HepG2 (cell line): Measurements from ENCODE around the gene ERC1. TPM values are rescaled to one million over a fixed set of nuclear protein-coding genes. Genes with fewer than 3 reads are reported as not detected.

ENCODE experiments used
- ATAC-seq: fragments of 200-7000 bp; cut with Tn5 transposase; 3 replicates; pipeline ENCODE4 v1.9.1; 2020; ENCODE audit warnings: mild to moderate bottlenecking, moderate library complexity
- BruUV-seq: library from RNA; stranded (reverse); fragments of 400-500 nt; replicated peaks from 2 replicates; lab custom pipeline; 2021; lab: Mats Ljungman, UMichigan
- CTCF ChIA-PET: fragments of 300-600 bp; formaldehyde crosslinking; extraction: SDS; loops from one replicate; lab custom pipeline; 2021; ENCODE audit warnings: low total read pairs, inconsistent platforms, low intra/inter-chr PET ratio; lab: Yijun Ruan, JAX
- POLR2A ChIA-PET: fragments of 350-600 bp; sonication (Branson Sonifier 250); formaldehyde crosslinking; loops from one replicate; lab custom pipeline; 2020; ENCODE audit warnings: antibody characterized with exemption, inconsistent platforms; lab: Yijun Ruan, JAX
- DNase-seq: peaks from one replicate; pipeline ENCODE4 v3.0.0-alpha.2; 2015; ENCODE audit warnings: low spot score
- FAIRE-seq: peaks from 3 replicates; lab custom pipeline; 2011; peaks lifted over from hg19 to GRCh38; lab: Jason Lieb, UNC
- H2AFZ ChIP-seq: one replicate; pipeline ENCODE4 v1.6.1; 2011; ENCODE audit warnings: low read length, inconsistent platforms
- H3K27ac ChIP-seq: fragments of 300-600 bp; 3 replicates; pipeline ENCODE4 v1.8.0; 2011; ENCODE audit warnings: mixed run types, mild to moderate bottlenecking, mixed read lengths, low read length, inconsistent platforms; ENCODE audit not compliant: insufficient read depth; ENCODE audit errors: extremely low read length
- H3K27me3 ChIP-seq, 2 experiments: fragments of 200-600 bp in 1 of 2; 2 replicates in 1 of 2; 3 replicates in 1 of 2; pipeline versions ENCODE4 v1.6.0 to v1.8.0; 2011; ENCODE audit warnings: low read length in 2 of 2, mild to moderate bottlenecking in 2 of 2, moderate library complexity in 2 of 2, inconsistent platforms in 1 of 2; ENCODE audit not compliant: insufficient read depth in 2 of 2, control insufficient read depth in 1 of 2
- H3K36me3 ChIP-seq, 2 experiments: fragments of 200-600 bp in 1 of 2; replicated peaks in 1 of 2; 2 replicates in 1 of 2; 3 replicates in 1 of 2; pipeline versions ENCODE4 v1.5.1 to v1.8.0; 2011; ENCODE audit warnings: low read length in 2 of 2, inconsistent platforms in 1 of 2; ENCODE audit not compliant: insufficient read depth in 2 of 2, control insufficient read depth in 1 of 2
- H3K4me1 ChIP-seq: 2 replicates; pipeline ENCODE4 v1.5.1; 2012; ENCODE audit warnings: low read length, inconsistent platforms; ENCODE audit not compliant: insufficient read depth
- H3K4me2 ChIP-seq: 2 replicates; pipeline ENCODE4 v1.6.0; 2011; ENCODE audit warnings: low read depth, low read length, inconsistent platforms
- H3K4me3 ChIP-seq, 3 experiments: fragments of 200-600 bp in 1 of 3; sonication (generic), shearing (Covaris generic) in 1 of 3; replicated peaks in 1 of 3; 2 replicates each; pipeline ENCODE4 v1.5.1; 2011 to 2016; ENCODE audit warnings: low read length in 3 of 3, inconsistent platforms in 2 of 3, low read depth in 2 of 3, mild to moderate bottlenecking in 2 of 3, control low read depth in 1 of 3, mixed read lengths in 1 of 3; ENCODE audit not compliant: insufficient read depth in 1 of 3
- H3K79me2 ChIP-seq: one replicate; pipeline ENCODE4 v1.6.1; 2011; ENCODE audit warnings: low read length, inconsistent platforms; ENCODE audit not compliant: insufficient read depth
- H3K9ac ChIP-seq: 2 replicates; pipeline ENCODE4 v1.6.0; 2011; ENCODE audit warnings: mild to moderate bottlenecking, low read depth, low read length, inconsistent platforms; ENCODE audit not compliant: insufficient read depth
- H3K9me3 ChIP-seq: 2 replicates; pipeline ENCODE4 v1.5.1; 2012; ENCODE audit warnings: mild to moderate bottlenecking, low read length
- H4K20me1 ChIP-seq: 2 replicates; pipeline ENCODE4 v1.6.0; 2011; ENCODE audit warnings: inconsistent platforms, mild to moderate bottlenecking, low read length, moderate library complexity; ENCODE audit not compliant: insufficient read depth
- BCL6 ChIP-seq: IDR thresholded peaks from 2 replicates; pipeline ENCODE4 v1.6.1; 2016; ENCODE audit warnings: missing genetic modification reagents, missing compliant biosample characterization
- ETV6 ChIP-seq: sonication (generic); formaldehyde crosslinking; conservative IDR thresholded peaks from 2 replicates; pipeline ENCODE4 v1.4.0; 2020; ENCODE audit warnings: missing genetic modification reagents
- HHEX ChIP-seq: IDR thresholded peaks from 2 replicates; pipeline ENCODE4 v1.6.1; 2016; ENCODE audit warnings: control low read depth
- IRF2 ChIP-seq: IDR thresholded peaks from 2 replicates; pipeline ENCODE4 v1.6.1; 2018; ENCODE audit warnings: missing genetic modification reagents, missing compliant biosample characterization
- MXD3 ChIP-seq: IDR thresholded peaks from 2 replicates; pipeline ENCODE4 v1.6.1; 2016; ENCODE audit warnings: mild to moderate bottlenecking, missing biosample characterization, missing genetic modification reagents
- NFKBIZ ChIP-seq: IDR thresholded peaks from 2 replicates; pipeline ENCODE4 v1.6.1; 2018; ENCODE audit warnings: missing genetic modification reagents, missing compliant biosample characterization
- NR2C2 ChIP-seq: sonication (generic); formaldehyde crosslinking; IDR thresholded peaks from 2 replicates; pipeline ENCODE4 v1.4.0; 2020; ENCODE audit warnings: missing genetic modification reagents, mild to moderate bottlenecking, moderate library complexity, borderline replicate concordance
- TBX3 ChIP-seq: fragments of 450-650 bp; IDR thresholded peaks from 2 replicates; pipeline ENCODE4 v1.6.1; 2017; ENCODE audit warnings: antibody characterized with exemption, mild to moderate bottlenecking, inconsistent platforms, borderline replicate concordance
- TFDP1 ChIP-seq: IDR thresholded peaks from 2 replicates; pipeline ENCODE4 v1.6.1; 2016; ENCODE audit warnings: missing compliant biosample characterization, missing genetic modification reagents, borderline replicate concordance
- ZBTB26 ChIP-seq: IDR thresholded peaks from 2 replicates; pipeline ENCODE4 v1.6.1; 2016; ENCODE audit warnings: missing compliant biosample characterization, missing genetic modification reagents, borderline replicate concordance
- ZNF430 ChIP-seq: sonication (generic); formaldehyde crosslinking; IDR thresholded peaks from 2 replicates; pipeline ENCODE4 v1.9.0; 2021; ENCODE audit warnings: mild to moderate bottlenecking, missing genetic modification reagents
- ZNF546 ChIP-seq: sonication (generic); formaldehyde crosslinking; conservative IDR thresholded peaks from 2 replicates; pipeline ENCODE4 v1.8.1; 2023; ENCODE audit warnings: mild to moderate bottlenecking, missing genetic modification reagents
- ZNF691 ChIP-seq: sonication (generic); formaldehyde crosslinking; IDR thresholded peaks from 2 replicates; pipeline ENCODE4 v1.4.0; 2020; ENCODE audit warnings: missing genetic modification reagents, low read depth, mild to moderate bottlenecking, borderline replicate concordance
- ZNF75D ChIP-seq: sonication (generic); formaldehyde crosslinking; IDR thresholded peaks from 2 replicates; pipeline ENCODE4 v1.8.1; 2023; ENCODE audit warnings: missing genetic modification reagents, mild to moderate bottlenecking, borderline replicate concordance
- ZSCAN20 ChIP-seq: sonication (generic); formaldehyde crosslinking; IDR thresholded peaks from 2 replicates; pipeline ENCODE4 v1.4.0; 2020; ENCODE audit warnings: missing genetic modification reagents, mild to moderate bottlenecking, borderline replicate concordance
- WGBS: methylation state at CpG from one replicate; pipeline ENCODE4 v1.1.6; 2017; ENCODE audit warnings: low lambda C conversion rate; 5-methylcytosine and 5-hydroxymethylcytosine counted together
- in situ Hi-C: cut with HindIII; loops from 2 replicates; pipeline ENCODE4 v1.10.0; 2017; ENCODE audit warnings: low pct_unique_long_range_greater_than_20kb; ENCODE audit not compliant: extremely low pct_ligation_motif_present
- intact Hi-C: fragments of 100-400 bp; cut with micrococcal nuclease; formaldehyde crosslinking; loops from one replicate; pipeline ENCODE4 v1.10.0; 2022; ENCODE audit not compliant: unreplicated experiment
- polyA plus RNA-seq, 8 experiments: library from polyadenylated mRNA; depleted of rRNA in 3 of 8; stranded (reverse) in 7 of 8; unstranded in 1 of 8; fragments of >200 nt; fragmentation: Illumina TruSeq in 4 of 8; extraction: Trizol in 4 of 8; gene quantifications; 2 replicates each; pipeline versions ENCODE4 v1.2.1 to v1.2.3, GENCODE V29; 2011 to 2016; ENCODE audit warnings: low read depth in 4 of 8, missing spikeins in 1 of 8, mixed read lengths in 1 of 8; ENCODE audit not compliant: insufficient read depth in 1 of 8
- total RNA-seq, 5 experiments: library from RNA; depleted of rRNA; stranded (reverse); fragments of >200 nt; fragmentation: Illumina TruSeq; extraction: Trizol; gene quantifications; 2 replicates each; pipeline ENCODE4 v1.2.3, GENCODE V29; 2016; ENCODE audit warnings: low read depth in 1 of 5

Gene ERC1
- total and polyA plus RNA-seq, 2 of the 13 experiments (the other 11 are each of a cell fraction or from before 2014, with no cell fraction given), result 6.1 to 12.4 TPM

GRCh38 chr12:1507308-1507707 lies 516.3 kb downstream of the ERC1 start:
- Histone ChIP-seq H3K27ac (no peak overlapping the region), H2AFZ (no peak overlapping the region), H3K4me1 (no peaks in the 10 kb centered on the region), H3K79me2 (no peaks in the 10 kb centered on the region), H3K4me2 (no peak overlapping the region), H3K4me3 (no peak overlapping the region), H3K9me3 (no peaks in the 10 kb centered on the region), H3K36me3 (no peaks in the 10 kb centered on the region), H4K20me1 (no peaks in the 10 kb centered on the region), H3K9ac (no peak overlapping the region), H3K27me3 (peaks cover 5 to 37% of the 10 kb centered on the region in 2 experiments)
- in situ Hi-C loops (no loop called here), intact Hi-C loops (no loop called here)
- CTCF ChIA-PET, result no interaction called here
- POLR2A ChIA-PET, result no interaction called here
- DNase-seq, result no peak
- ATAC-seq, result no peak
- no peak for FAIRE-seq
- no TSS peak for BruUV-seq
- 72% methylated on average over 4 of the region's 7 CpGs for whole genome bisulfite sequencing
- no peak for TF ChIP-seq IRF2 (CRISPR knock-in tag)
- TF ChIP-seq ZNF430, result no peak
- no peak for TF ChIP-seq ZNF691
- no peak for TF ChIP-seq TFDP1
- TF ChIP-seq NR2C2, result no peak
- TF ChIP-seq ZBTB26 (CRISPR knock-in tag), result no peak
- no peak for TF ChIP-seq NFKBIZ (CRISPR knock-in tag)
- TF ChIP-seq ZSCAN20 (CRISPR knock-in tag), result no peak
- TF ChIP-seq MXD3, result no peak
- TF ChIP-seq ZNF546, result no peak
- no peak for TF ChIP-seq BCL6 (CRISPR knock-in tag)
- no peak for TF ChIP-seq ZNF75D (CRISPR knock-in tag)
- TF ChIP-seq HHEX (CRISPR knock-in tag), result no peak
- TF ChIP-seq ETV6 (CRISPR knock-in tag), result no peak
- TF ChIP-seq TBX3, result no peak
